Activated CD8-positive, alpha-beta memory T cell treated with anti-CD3 and anti-CD28 coated beads for 4 hours (primary cell): ENCODE results near the gene RAB12.
"Not testable (repeated sequence)": the region's sequence is repeated elsewhere in the genome, so short reads cannot be mapped to it uniquely, and the experiment has no call there.

ENCODE experiments used
- DNase-seq, 2 donors: peaks; one replicate each; pipeline ENCODE4 v3.0.0-alpha.2; 2020; ENCODE audit warnings: low read depth in 2 of 2

RAB12 gene, protein sequence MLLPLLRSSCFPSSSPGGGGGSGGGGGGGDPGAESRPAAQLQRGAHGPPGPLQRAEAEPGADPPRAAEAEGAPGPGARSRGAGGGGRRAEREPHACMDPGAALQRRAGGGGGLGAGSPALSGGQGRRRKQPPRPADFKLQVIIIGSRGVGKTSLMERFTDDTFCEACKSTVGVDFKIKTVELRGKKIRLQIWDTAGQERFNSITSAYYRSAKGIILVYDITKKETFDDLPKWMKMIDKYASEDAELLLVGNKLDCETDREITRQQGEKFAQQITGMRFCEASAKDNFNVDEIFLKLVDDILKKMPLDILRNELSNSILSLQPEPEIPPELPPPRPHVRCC

DNA sequence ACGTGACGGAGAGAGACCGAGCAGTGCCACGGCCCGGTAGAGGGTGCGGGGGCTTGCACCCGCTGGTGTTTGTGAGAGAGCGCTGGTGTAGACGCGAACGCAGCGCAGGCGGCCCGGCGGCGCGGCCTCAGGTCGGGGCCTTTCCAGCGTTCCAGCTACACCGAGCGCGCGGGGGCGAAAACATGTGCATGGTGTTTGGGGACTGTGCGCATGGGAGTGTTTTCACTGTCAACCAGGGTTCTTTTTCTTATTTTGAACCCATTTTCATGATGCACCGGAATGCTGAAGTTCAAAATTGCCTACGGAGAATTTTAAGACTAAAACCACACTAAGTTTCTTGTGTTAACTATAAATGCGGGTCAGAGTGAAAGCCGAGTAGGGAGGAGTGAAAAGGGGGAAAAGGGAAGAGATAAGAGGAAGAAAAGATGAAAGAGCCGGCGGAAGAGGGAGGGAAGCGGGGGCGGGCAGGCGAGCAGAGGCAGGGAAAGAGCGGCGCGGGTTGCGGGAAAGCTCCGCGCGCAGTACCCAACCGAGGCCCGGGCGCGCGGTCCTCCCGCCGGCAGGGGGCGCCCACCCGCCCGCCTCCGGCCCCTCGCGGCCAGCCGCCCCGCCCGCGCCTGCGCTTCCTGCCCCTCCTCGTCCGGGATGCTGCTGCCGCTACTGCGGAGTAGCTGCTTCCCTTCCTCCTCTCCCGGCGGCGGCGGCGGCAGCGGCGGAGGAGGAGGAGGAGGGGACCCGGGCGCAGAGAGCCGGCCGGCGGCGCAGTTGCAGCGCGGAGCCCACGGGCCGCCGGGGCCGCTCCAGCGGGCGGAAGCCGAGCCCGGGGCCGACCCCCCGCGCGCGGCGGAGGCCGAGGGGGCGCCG, at the start of gene RAB12:
TSS of gene RAB12 (plus strand) at position 643 of the 864 bp plus-strand sequence. CDS start at position 646, 3 bp downstream.
- DNase-seq: peak; percentile 66

DNA sequence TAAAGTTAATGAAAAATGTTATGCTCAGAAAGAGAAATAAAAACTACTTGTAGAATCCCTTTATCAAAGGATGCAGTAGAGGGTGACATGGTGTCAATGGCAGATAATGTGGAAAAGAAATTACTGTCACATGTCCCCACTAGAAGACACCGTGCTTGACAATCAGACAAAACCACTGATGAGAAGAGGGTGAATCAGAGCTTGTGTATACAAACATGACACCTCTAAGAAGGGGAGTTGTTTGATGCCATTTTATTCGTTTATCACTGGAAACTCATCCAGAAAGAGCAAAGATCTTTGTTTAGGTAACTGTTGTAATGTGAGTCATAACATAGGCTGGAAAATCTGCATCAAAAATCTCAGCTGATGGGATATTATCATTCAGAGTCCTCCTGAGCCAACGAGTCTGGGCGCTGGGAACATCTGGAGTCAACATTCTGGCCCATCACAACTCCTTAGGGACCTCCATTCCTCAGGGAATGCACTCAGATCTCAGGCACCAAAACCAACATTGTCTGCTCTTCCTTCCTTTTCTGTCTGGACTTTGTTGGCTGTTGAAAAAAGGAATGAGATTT, 49.5 kb upstream of the RAB12 start:
- no peak for DNase-seq

- no peak for DNase-seq
Measured at GRCh38 chr18:8561123-8561910, 47.9 kb upstream of the RAB12 start.

DNA sequence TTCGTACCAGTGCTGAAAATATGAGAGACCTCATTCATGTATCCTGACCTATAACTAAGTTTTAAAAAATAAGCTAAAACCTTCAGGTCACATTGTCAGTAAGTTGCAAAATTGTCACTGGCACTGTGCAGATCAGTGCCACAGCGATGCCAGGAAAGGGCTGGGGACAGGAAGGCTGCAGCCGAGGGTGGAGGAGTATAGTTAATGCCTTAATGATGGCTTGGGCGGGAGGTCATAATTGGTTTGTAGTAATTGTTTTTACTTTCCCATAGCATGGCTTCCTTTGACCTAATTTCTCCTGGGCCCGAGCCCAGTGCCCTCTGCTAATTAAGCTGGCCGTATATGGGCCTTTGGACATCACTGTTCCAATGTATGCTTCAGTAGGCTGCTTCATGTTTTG, 47.2 kb upstream of the RAB12 start:
- DNase-seq: no peak

DNA sequence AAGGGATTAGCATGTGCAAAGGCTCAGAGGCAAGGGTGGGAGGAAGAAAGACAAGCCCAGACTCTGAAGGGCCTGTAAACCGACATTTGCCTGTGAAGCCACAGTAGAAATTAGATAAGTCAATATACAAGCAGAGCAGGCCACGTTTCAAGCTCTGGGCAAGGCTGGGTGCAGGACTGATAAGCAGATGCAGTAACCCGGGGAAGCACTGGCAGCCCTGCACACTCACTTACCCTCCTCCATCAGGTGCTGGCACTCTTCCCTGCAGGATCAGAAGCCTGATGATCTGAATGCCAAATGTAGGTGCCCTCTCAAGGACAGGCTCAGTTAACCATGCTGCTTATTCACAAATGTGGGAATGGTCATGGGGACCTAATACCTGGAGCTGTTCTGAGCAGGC, 46.3 kb upstream of the RAB12 start:
- DNase-seq: no peak

DNA sequence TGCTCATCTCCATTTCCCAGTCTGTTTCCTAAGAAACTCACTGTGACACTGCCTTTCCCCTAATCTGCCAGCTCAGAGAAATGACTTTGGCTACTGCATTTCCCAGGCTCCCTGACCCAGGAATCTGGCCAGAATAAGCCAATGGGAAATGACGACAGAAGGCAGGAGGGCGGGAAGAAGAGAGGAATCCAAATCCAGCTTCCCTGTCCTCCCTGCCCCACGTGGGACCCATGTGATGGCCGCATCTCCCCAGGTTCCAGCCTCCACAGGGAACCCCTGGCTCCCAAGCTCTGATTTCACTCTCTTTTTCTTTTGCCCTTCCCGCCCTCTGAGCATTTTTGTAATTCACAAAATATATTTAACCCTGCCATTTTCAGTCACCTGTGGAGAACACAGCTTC, 37.8 kb upstream of the RAB12 start:
- no peak for DNase-seq

DNA sequence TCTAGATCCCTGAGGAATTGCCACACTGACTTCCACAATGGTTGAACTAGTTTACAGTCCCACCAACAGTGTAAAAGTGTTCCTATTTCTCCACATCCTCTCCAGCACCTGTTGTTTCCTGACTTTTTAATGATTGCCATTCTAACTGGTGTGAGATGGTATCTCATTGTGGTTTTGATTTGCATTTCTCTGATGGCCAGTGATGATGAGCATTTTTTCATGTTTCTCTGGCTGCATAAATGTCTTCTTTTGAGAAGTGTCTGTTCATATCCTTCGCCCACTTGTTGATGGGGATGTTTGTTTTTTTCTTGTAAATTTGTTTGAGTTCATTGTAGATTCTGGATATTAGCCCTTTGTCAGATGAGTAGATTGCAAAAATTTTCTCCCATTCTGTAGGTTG, 35.5 kb upstream of the RAB12 start:
- not testable (repeated sequence) for DNase-seq

DNA sequence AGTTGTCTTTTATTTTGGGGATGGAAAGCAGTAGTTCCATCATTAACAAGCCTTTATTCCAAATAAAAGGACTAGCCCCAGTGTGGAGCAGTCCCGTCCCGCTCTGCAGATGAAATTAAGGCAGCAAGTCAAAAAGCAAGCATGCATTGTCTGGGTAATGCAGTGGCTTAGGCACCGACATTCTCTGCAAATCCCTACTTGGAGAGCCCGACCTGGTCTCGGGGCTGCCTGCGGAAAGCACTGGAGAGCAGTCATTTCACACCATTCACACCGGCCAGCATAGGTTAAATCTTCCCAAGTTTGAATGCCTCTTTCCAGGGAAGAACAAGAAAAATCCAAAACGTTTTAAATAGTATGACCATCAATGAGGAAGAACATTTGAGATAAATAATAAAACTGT, 24.4 kb upstream of the RAB12 start:
- DNase-seq: no peak

GRCh38 chr18:8586941-8587340, 22.3 kb upstream of the RAB12 start:
- DNase-seq: no peak

DNA sequence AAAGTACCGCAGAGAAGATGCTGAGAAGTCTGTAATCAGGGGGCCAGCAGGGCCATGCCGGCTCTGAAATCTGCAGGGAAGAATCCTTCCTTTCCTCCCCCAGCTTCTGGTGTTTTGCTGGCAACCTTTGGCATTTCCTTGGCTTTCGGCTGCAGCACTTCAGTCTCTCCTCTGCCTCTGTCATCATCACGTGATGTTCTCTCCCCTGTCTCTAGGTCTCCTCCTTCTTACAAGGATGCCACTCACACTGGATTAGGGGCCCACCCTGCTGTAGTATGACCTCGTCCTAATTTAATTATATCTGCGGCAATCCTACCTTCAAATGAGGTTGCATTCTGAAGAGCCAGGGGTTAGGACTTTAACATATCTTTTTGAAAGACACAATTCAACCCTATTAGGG, 13.8 kb upstream of the RAB12 start:
- DNase-seq: no peak

GRCh38 chr18:8601277-8602032, 7.8 kb upstream of the RAB12 start:
- DNase-seq: no peak

- DNase-seq: no peak
Measured at GRCh38 chr18:8602040-8602439, 7.2 kb upstream of the RAB12 start.

- DNase-seq: no peak
Measured at GRCh38 chr18:8602557-8602956, 6.7 kb upstream of the RAB12 start.

DNA sequence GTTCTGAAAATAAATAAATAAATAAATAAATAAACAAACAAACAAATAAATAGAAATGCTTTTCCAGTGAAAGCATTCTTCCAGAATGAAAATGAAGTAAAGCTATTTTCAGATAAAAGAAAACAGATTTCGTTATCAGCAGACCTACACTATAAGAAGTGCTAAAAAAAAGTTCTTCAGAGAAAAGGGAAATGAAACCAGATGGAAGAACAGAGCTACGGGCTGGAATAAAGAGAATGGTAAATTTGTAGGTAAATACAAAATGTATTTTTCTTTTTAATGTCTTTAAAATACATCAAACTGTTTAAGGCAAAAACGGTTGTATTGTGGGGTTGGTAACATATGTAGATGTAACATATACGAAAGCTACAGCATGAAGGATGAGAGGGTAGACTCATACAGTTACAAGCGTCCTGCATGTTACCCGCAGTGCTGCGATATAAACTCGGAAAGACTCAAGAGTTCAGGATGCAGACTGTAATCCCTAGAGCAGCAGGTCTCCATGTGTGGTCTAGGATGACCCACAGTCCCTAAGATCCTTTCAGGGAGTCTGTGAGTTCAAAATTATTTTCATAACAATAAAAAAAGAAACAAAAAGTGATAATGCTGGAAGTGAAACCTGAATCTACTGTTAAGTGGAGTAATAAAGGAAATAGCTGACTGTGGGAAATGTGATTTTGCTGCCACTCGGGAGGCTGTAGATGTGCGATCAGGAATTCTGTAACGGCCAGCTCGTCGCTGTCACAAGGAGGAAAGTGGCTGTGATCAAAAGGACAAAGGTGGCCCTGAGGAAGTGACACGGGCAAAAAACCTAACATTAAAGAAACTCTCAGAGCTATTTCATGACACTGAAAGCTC, 5.3 kb upstream of the RAB12 start:
- no peak for DNase-seq

- no peak for DNase-seq
Measured at GRCh38 chr18:8605974-8606373, 3.3 kb upstream of the RAB12 start.

- no peak for DNase-seq
Measured at GRCh38 chr18:8607776-8608742, 1.2 kb upstream of the RAB12 start.

GRCh38 chr18:8609659-8610458, 622 bp downstream of the RAB12 start:
- DNase-seq: no peak

DNA sequence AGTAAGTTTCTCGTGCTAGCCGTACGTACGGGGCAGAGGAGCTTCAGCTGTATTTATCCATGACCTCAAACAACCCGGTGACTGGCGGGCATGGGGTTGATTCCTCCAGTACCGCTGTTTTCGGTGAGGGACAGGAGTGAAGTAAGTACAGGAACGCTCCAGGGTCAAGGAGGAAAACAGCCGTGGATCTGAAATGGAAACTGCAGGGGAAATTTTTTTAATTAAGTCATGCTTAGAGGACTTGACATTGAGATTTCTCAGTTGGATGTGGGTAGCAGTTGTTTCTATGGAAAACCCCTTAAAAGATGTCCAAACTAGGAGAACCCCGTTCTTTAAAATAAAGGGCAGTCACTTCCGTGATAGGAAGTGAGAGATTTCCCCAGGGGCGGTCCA, 1.2 kb downstream of the RAB12 start:
- DNase-seq: no peak
